RCC 7860 (cell line): Measurements from ENCODE around the gene DNAH9.

ENCODE experiments used
- DNase-seq: peaks from one replicate; pipeline ENCODE4 v3.0.0-alpha.2; 2015; ENCODE audit warnings: low spot score
- FAIRE-seq: peaks from 2 replicates; lab custom pipeline; 2012; peaks lifted over from hg19 to GRCh38; lab: Jason Lieb, UNC

DNAH9 gene

GRCh38 chr17:11598274-11599221 lies at the start of gene DNAH9:
DNAH9 (plus strand) TSS chr17:11598470; CDS start chr17:11598499, 29 bp downstream.
- DNase-seq = no peak
- FAIRE-seq = no peak

GRCh38 chr17:11550431-11550830 lies 47.8 kb upstream of the DNAH9 start:
- DNase-seq (no peak), FAIRE-seq (no peak)

- no peak for DNase-seq
- FAIRE-seq = no peak
Measured at GRCh38 chr17:11551442-11551841, 46.8 kb upstream of the DNAH9 start.

- FAIRE-seq = no peak
- no peak for DNase-seq
Measured at GRCh38 chr17:11553135-11553534, 45.1 kb upstream of the DNAH9 start.

GRCh38 chr17:11554042-11554441 lies 44.2 kb upstream of the DNAH9 start:
- FAIRE-seq = no peak

GRCh38 chr17:11554542-11554941 lies 43.7 kb upstream of the DNAH9 start:
- no peak for FAIRE-seq

More at GRCh38 chr17:11554042-11554441, 44.2 kb upstream of the DNAH9 start:
- DNase-seq = no peak

GRCh38 chr17:11555530-11555929 lies 42.7 kb upstream of the DNAH9 start:
- no peak for FAIRE-seq
- DNase-seq = no peak

More at GRCh38 chr17:11554542-11554941, 43.7 kb upstream of the DNAH9 start:
- DNase-seq = no peak

GRCh38 chr17:11557727-11558452 lies 40.4 kb upstream of the DNAH9 start:
- no peak for FAIRE-seq
- no peak for DNase-seq

GRCh38 chr17:11558681-11559234 lies 39.5 kb upstream of the DNAH9 start:
- FAIRE-seq = no peak

GRCh38 chr17:11559601-11560000 lies 38.7 kb upstream of the DNAH9 start:
- FAIRE-seq (no peak), DNase-seq (no peak)

More at GRCh38 chr17:11558681-11559234, 39.5 kb upstream of the DNAH9 start:
- no peak for DNase-seq

- FAIRE-seq = no peak
- no peak for DNase-seq
Measured at GRCh38 chr17:11561281-11561680, 37.0 kb upstream of the DNAH9 start.

GRCh38 chr17:11561702-11562101 lies 36.6 kb upstream of the DNAH9 start:
- DNase-seq = no peak
- no peak for FAIRE-seq

GRCh38 chr17:11564589-11565380 lies 33.5 kb upstream of the DNAH9 start:
- FAIRE-seq = no peak
- no peak for DNase-seq

GRCh38 chr17:11565591-11565990 lies 32.7 kb upstream of the DNAH9 start:
- no peak for DNase-seq
- FAIRE-seq = no peak

- DNase-seq (no peak), FAIRE-seq (no peak)
Measured at GRCh38 chr17:11578998-11579397, 19.3 kb upstream of the DNAH9 start.

GRCh38 chr17:11580677-11581076 lies 17.6 kb upstream of the DNAH9 start:
- FAIRE-seq (no peak), DNase-seq (no peak)

GRCh38 chr17:11582217-11582616 lies 16.1 kb upstream of the DNAH9 start:
- FAIRE-seq (no peak), DNase-seq (no peak)

- FAIRE-seq (no peak), DNase-seq (no peak)
Measured at GRCh38 chr17:11583306-11583992, 14.8 kb upstream of the DNAH9 start.

- DNase-seq (no peak), FAIRE-seq (no peak)
Measured at GRCh38 chr17:11589716-11590115, 8.6 kb upstream of the DNAH9 start.

- DNase-seq = no peak
- FAIRE-seq = no peak
Measured at GRCh38 chr17:11601661-11602060, 3.4 kb downstream of the DNAH9 start.
